GM23338 (cell line): ENCODE data around the gene PPP2R1A. TPM values are rescaled to one million over a fixed set of nuclear protein-coding genes. Genes with fewer than 3 reads are reported as not detected.

Experiments used
- ATAC-seq: fragments of 200-7000 bp; cut with Tn5 transposase; 3 replicates; pipeline ENCODE4 v1.9.1; 2020
- DNase-seq: peaks from one replicate; pipeline ENCODE4 v3.0.0-alpha.2; 2015; ENCODE audit warnings: low spot score
- H2AFZ ChIP-seq: fragments of 200-600 bp; sonication (generic); 2 replicates; pipeline ENCODE4 v1.8.0; 2016; ENCODE audit warnings: antibody characterized with exemption, mild to moderate bottlenecking, moderate library complexity
- H3F3A ChIP-seq: fragments of 200-600 bp; sonication (generic); replicated peaks from 2 replicates; pipeline ENCODE4 v1.8.0; 2017; ENCODE audit warnings: antibody characterized with exemption, mixed run types, low read depth
- H3K27ac ChIP-seq: fragments of 200-600 bp; sonication (generic); 2 replicates; pipeline ENCODE4 v1.6.1; 2016; ENCODE audit warnings: low read depth
- H3K27me3 ChIP-seq: fragments of 200-600 bp; sonication (generic); 2 replicates; pipeline ENCODE4 v1.8.0; 2016; ENCODE audit warnings: mild to moderate bottlenecking, mixed run types, moderate library complexity; ENCODE audit not compliant: insufficient read depth
- H3K36me3 ChIP-seq: fragments of 200-600 bp; sonication (generic); 2 replicates; pipeline ENCODE4 v1.8.0; 2016; ENCODE audit warnings: mild to moderate bottlenecking; ENCODE audit not compliant: insufficient read depth
- H3K4me1 ChIP-seq: fragments of 200-600 bp; sonication (generic); 2 replicates; pipeline ENCODE4 v1.8.0; 2016; ENCODE audit warnings: mild to moderate bottlenecking, moderate library complexity; ENCODE audit not compliant: insufficient read depth
- H3K4me2 ChIP-seq: fragments of 200-600 bp; sonication (generic); 2 replicates; pipeline ENCODE4 v1.7.1; 2017; ENCODE audit warnings: mixed run types
- H3K4me3 ChIP-seq: fragments of 200-600 bp; sonication (generic); 2 replicates; pipeline ENCODE4 v1.6.1; 2016; ENCODE audit warnings: mixed run types
- H3K79me2 ChIP-seq: fragments of 200-600 bp; sonication (generic); replicated peaks from 2 replicates; pipeline ENCODE4 v1.8.0; 2017; ENCODE audit warnings: mild to moderate bottlenecking; ENCODE audit not compliant: insufficient read depth
- H3K9me2 ChIP-seq: fragments of 200-600 bp; sonication (generic); 2 replicates; pipeline ENCODE4 v1.8.0; 2017; ENCODE audit not compliant: insufficient read depth
- H4K20me1 ChIP-seq: fragments of 200-600 bp; sonication (generic); replicated peaks from 2 replicates; pipeline ENCODE4 v1.8.0; 2017; ENCODE audit warnings: mild to moderate bottlenecking; ENCODE audit not compliant: insufficient read depth
- H3K27ac Mint-ChIP-seq: 2 replicates; pipeline ENCODE4 v1.8.0; 2020; ENCODE audit warnings: inconsistent platforms, mild to moderate bottlenecking, moderate library complexity, mixed read lengths
- H3K27me3 Mint-ChIP-seq: 3 replicates; pipeline ENCODE4 v1.8.0; 2022; ENCODE audit warnings: low read depth, mild to moderate bottlenecking, moderate library complexity, mixed read lengths, inconsistent platforms; ENCODE audit not compliant: insufficient read depth, poor library complexity
- H3K36me3 Mint-ChIP-seq: 3 replicates; pipeline ENCODE4 v1.8.0; 2021; ENCODE audit warnings: low read depth, mild to moderate bottlenecking, inconsistent platforms, moderate library complexity, mixed read lengths
- H3K4me1 Mint-ChIP-seq: 3 replicates; pipeline ENCODE4 v1.8.0; 2020; ENCODE audit warnings: mild to moderate bottlenecking, inconsistent platforms, mixed read lengths
- H3K4me3 Mint-ChIP-seq: 3 replicates; pipeline ENCODE4 v1.8.0; 2021; ENCODE audit warnings: moderate library complexity, mild to moderate bottlenecking, inconsistent platforms, mixed read lengths
- H3K9me3 Mint-ChIP-seq: 3 replicates; pipeline ENCODE4 v1.8.0; 2020; ENCODE audit warnings: moderate library complexity, mild to moderate bottlenecking, inconsistent platforms, mixed read lengths
- ETS1 ChIP-seq: IDR thresholded peaks from 2 replicates; pipeline ENCODE4 v1.6.1; 2016; ENCODE audit warnings: antibody characterized with exemption
- EZH2 ChIP-seq: fragments of 200-600 bp; sonication (generic); IDR thresholded peaks from one replicate; pipeline ENCODE4 v1.8.0; 2017; ENCODE audit warnings: antibody characterized with exemption, mild to moderate bottlenecking, low read depth; ENCODE audit not compliant: unreplicated experiment
- EZH2phosphoT487 ChIP-seq: fragments of 200-600 bp; sonication (generic); IDR thresholded peaks from one replicate; pipeline ENCODE4 v1.8.1; 2018; ENCODE audit warnings: antibody characterized with exemption; ENCODE audit not compliant: unreplicated experiment
- JUNB ChIP-seq: IDR thresholded peaks from one replicate; pipeline ENCODE4 v1.6.1; 2016; ENCODE audit warnings: antibody characterized with exemption; ENCODE audit not compliant: unreplicated experiment
- NANOG ChIP-seq: IDR thresholded peaks from 2 replicates; pipeline ENCODE4 v1.6.1; 2016; ENCODE audit warnings: antibody characterized with exemption, borderline replicate concordance
- POLR2AphosphoS5 ChIP-seq: IDR thresholded peaks from 2 replicates; pipeline ENCODE4 v1.6.1; 2016; ENCODE audit warnings: antibody characterized with exemption, low read depth
- REST ChIP-seq: IDR thresholded peaks from one replicate; pipeline ENCODE4 v1.6.1; 2018; ENCODE audit warnings: antibody characterized with exemption; ENCODE audit not compliant: unreplicated experiment
- STAT1 ChIP-seq: IDR thresholded peaks from one replicate; pipeline ENCODE4 v1.6.1; 2016; ENCODE audit warnings: antibody characterized with exemption; ENCODE audit not compliant: unreplicated experiment
- ZNF114 ChIP-seq: fragments of 250-450 bp; sonication (Bioruptor Pico); IDR thresholded peaks from 2 replicates; pipeline ENCODE4 v1.5.0; 2020; ENCODE audit warnings: mild to moderate bottlenecking, moderate library complexity
- ZNF331 ChIP-seq: fragments of 250-450 bp; sonication (Bioruptor Pico); IDR thresholded peaks from 2 replicates; pipeline ENCODE4 v1.5.0; 2020; ENCODE audit warnings: low read depth, mild to moderate bottlenecking, moderate library complexity
- polyA plus RNA-seq: library from polyadenylated mRNA; unstranded; fragments of >200 nt; fragmentation: Nextera tagmentation; extraction: Ambion mirVana; gene quantifications from 2 replicates; pipeline ENCODE4 v1.2.1, GENCODE V29; 2016
- total RNA-seq: library from RNA; depleted of rRNA; stranded (reverse); fragments of >200 nt; shearing (Covaris generic); gene quantifications from 2 replicates; pipeline ENCODE4 v1.2.3, GENCODE V29; 2014

The PPP2R1A gene
- total and polyA plus RNA-seq, 2 experiments from 2014 or later: 212 to 381 TPM

GRCh38 chr19:52176574-52176973, 13.3 kb upstream of the PPP2R1A start (continued):
- TF ChIP-seq NANOG (no peak), ZNF114 (CRISPR knock-in tag) (no peak), POLR2AphosphoS5 (no peak), ETS1 (no peak), STAT1 (no peak), JUNB (no peak), REST (no peak), ZNF331 (no peak), EZH2phosphoT487 (no peak)

- H3K4me2 ChIP-seq: no peak overlapping the region
- H4K20me1 ChIP-seq: peaks cover 2% of the 10 kb centered on the region; the same call in 1 of the 2 replicates
- no peak for TF ChIP-seq EZH2phosphoT487
- TF ChIP-seq ZNF114 (CRISPR knock-in tag): no peak
- TF ChIP-seq REST: no peak
- no peak for TF ChIP-seq ETS1
- TF ChIP-seq EZH2: no peak
- no peaks in the 10 kb centered on the region for H3K9me2 ChIP-seq
- peaks cover 21% of the 10 kb centered on the region for H3K79me2 ChIP-seq
- ATAC-seq: no peak
- H2AFZ ChIP-seq: no peak overlapping the region
- peaks cover 19% of the 10 kb centered on the region for H3K4me1 Mint-ChIP-seq
- no peak overlapping the region for H3K4me3 Mint-ChIP-seq
- peaks cover 18% of the 10 kb centered on the region for H3K4me1 ChIP-seq
- no peaks in the 10 kb centered on the region; the same call in 1 of the 3 replicates for H3K9me3 Mint-ChIP-seq
- no peak for DNase-seq
- peaks cover under 1% of the 10 kb centered on the region; the same call in 1 of the 2 replicates for H3K36me3 ChIP-seq
- no peaks in the 10 kb centered on the region for H3K27me3 ChIP-seq
- peaks cover 9% of the 10 kb centered on the region for H3K27me3 Mint-ChIP-seq
- H3K4me3 ChIP-seq: no peak overlapping the region
- no peaks in the 10 kb centered on the region; the same call in 1 of the 2 replicates for H3F3A ChIP-seq
- H3K27ac ChIP-seq: no peak overlapping the region
- no peak overlapping the region for H3K27ac Mint-ChIP-seq
- H3K36me3 Mint-ChIP-seq: peaks cover 12% of the 10 kb centered on the region; the same call in 2 of the 3 replicates
Observed at GRCh38 chr19:52187407-52187806, 2.4 kb upstream of the PPP2R1A start.
